Fibroblast of pulmonary artery (primary cell): Measurements from ENCODE around the gene GRB10.
"Not testable (repeated sequence)": the region's sequence is repeated elsewhere in the genome, so short reads cannot be mapped to it uniquely, and the experiment has no call there.

Experiments
- DNase-seq: peaks from one replicate; pipeline ENCODE4 v3.0.0-alpha.2; 2010; ENCODE audit warnings: low read depth
- H3K4me3 ChIP-seq: replicated peaks from 2 replicates; pipeline ENCODE4 v1.5.1; 2011; ENCODE audit warnings: low read depth, mild to moderate bottlenecking, control low read depth, low read length, moderate library complexity
- TF ChIP-seq, protein P1 (sequence below): IDR thresholded peaks from 2 replicates; pipeline ENCODE4 v1.5.1; 2011; ENCODE audit warnings: mild to moderate bottlenecking, control low read depth, low read length, inconsistent platforms; ENCODE audit errors: missing control alignments

The GRB10 gene

DNA sequence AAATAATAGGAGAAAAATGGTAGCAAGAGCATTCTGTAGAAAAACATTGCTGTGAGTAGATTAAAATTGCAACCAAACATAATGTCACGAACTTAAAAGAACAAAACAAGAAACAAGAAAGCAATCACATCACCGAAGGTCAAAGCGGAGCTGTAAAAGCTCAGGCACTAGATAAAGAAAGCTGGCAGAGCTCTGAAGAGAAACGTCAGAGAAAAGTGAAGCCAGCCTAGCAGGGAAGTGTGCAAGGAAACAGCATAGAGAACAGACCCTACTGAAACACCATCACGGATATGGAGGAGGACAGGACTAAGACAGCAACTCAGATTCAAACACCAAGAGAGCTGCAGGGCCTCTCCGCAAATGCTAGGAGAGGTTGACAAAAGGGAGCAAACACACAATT lies 195.0 kb downstream of the GRB10 start:
- no peak overlapping the region for H3K4me3 ChIP-seq
- no peak for DNase-seq
- TF ChIP-seq, protein P1, sequence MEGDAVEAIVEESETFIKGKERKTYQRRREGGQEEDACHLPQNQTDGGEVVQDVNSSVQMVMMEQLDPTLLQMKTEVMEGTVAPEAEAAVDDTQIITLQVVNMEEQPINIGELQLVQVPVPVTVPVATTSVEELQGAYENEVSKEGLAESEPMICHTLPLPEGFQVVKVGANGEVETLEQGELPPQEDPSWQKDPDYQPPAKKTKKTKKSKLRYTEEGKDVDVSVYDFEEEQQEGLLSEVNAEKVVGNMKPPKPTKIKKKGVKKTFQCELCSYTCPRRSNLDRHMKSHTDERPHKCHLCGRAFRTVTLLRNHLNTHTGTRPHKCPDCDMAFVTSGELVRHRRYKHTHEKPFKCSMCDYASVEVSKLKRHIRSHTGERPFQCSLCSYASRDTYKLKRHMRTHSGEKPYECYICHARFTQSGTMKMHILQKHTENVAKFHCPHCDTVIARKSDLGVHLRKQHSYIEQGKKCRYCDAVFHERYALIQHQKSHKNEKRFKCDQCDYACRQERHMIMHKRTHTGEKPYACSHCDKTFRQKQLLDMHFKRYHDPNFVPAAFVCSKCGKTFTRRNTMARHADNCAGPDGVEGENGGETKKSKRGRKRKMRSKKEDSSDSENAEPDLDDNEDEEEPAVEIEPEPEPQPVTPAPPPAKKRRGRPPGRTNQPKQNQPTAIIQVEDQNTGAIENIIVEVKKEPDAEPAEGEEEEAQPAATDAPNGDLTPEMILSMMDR = no peak

GRCh38 chr7:50584793-50585408 lies 197.8 kb downstream of the GRB10 start:
- DNase-seq = no peak
- TF ChIP-seq, protein P1 = no peak
- H3K4me3 ChIP-seq = no peak overlapping the region

- TF ChIP-seq, protein P1 = no peak
- DNase-seq = no peak
- H3K4me3 ChIP-seq = no peak overlapping the region
These were observed 198.3 kb downstream of the GRB10 start for GRCh38 chr7:50584386-50584785.

DNA sequence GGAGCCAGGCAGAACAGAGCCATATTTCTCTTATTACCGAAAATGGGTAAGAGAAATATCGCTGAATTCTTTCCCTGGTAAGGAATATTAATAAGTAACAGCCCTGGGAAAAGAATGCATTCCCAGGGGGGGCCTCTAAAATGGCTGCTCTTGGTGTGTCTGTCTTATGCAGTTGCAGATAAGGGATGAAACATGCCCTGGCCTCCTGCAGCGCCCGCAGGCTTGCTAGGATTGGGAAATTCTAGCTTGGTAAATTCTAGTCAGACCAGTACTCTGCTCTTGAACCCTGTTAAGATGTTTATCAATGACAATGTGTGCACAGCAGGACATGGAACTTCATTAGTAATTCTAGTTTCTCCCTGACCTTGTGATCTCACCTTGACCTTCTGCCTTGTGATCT lies 199.4 kb downstream of the GRB10 start:
- not testable (repeated sequence) for H3K4me3 ChIP-seq, DNase-seq

DNA sequence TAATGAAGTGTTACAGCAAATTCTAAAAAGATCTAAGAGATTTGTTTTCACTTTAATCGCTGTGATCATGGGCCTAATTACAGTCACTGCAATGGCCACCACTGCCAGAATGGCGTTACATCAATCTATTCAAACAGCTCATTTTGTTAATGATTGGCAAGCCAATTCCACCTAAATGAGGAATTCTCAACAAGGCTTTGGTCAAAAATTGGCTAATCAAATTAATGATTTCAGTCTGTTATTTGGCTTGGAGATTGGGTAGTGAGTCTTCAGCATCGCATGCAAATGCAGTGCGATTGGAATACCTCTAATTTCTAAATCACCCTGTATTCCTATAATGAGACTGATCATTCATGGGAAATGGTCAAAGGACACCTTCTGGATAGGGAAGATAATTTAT lies 200.4 kb downstream of the GRB10 start:
- not testable (repeated sequence) for DNase-seq, H3K4me3 ChIP-seq

DNA sequence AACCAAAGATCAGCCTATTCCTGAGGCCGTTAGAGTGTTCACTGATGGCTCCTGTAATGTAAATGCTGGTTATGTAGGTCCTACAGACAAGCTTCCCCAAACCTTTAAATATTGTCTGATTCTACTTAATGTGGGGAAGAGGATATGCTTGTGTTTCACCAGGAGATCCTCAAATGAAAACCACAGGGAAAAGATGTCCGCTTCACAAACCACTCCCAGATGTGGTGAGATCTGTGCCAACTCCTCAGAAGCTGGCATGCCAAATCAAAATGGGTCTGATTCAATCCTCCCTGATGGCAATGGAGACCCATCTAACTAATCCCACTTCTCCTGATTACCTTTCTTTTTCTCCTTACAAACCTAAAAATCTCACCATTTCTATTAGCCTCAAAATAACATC lies 202.0 kb downstream of the GRB10 start:
- DNase-seq, H3K4me3 ChIP-seq: not testable (repeated sequence)

DNA sequence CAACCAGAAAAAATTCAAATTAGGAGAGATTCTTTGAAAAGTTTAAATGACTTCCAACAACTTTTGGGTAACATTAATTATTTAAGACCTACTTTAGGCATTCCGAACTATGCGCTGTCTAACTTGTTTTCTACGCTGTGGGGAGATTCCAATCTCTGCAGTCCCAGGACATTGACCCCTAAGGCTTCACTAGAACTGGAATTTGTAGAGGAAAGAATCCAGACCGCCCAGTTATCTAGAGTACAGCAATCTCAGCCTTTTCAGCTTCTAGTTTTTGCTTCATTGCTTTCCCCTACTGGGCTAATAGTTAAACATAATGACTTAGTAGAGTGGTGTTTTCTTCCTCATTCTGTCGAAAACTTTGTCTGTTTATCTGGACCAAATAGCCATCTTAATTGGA lies 202.6 kb downstream of the GRB10 start:
- DNase-seq = no peak
- H3K4me3 ChIP-seq = no peak overlapping the region
- TF ChIP-seq, protein P1 = no peak

GRCh38 chr7:50578105-50578504 lies 204.6 kb downstream of the GRB10 start:
- not testable (repeated sequence) for DNase-seq, H3K4me3 ChIP-seq

- DNase-seq = no peak
- TF ChIP-seq, protein P1 = no peak
- no peak overlapping the region for H3K4me3 ChIP-seq
These were observed 205.1 kb downstream of the GRB10 start for GRCh38 chr7:50577569-50577968.

GRCh38 chr7:50576388-50576787 lies 206.3 kb downstream of the GRB10 start:
- H3K4me3 ChIP-seq, DNase-seq: not testable (repeated sequence)
